HFFc6 (cell line): ENCODE results near the gene STRA8. TPM values are rescaled to one million over a fixed set of nuclear protein-coding genes. Genes with fewer than 3 reads are reported as not detected.

Experiments used
- DNase-seq: peaks from one replicate; pipeline ENCODE4 v3.0.0-alpha.2; 2018
- H3K27ac Mint-ChIP-seq: 2 replicates; pipeline ENCODE4 v1.8.0; 2020; ENCODE audit warnings: mild to moderate bottlenecking, mixed read lengths
- H3K27me3 Mint-ChIP-seq: 2 replicates; pipeline ENCODE4 v1.8.0; 2021; ENCODE audit warnings: mild to moderate bottlenecking, moderate library complexity, mixed read lengths; ENCODE audit not compliant: insufficient read depth
- H3K36me3 Mint-ChIP-seq: 2 replicates; pipeline ENCODE4 v1.8.0; 2021; ENCODE audit warnings: low read depth, mixed read lengths
- H3K4me1 Mint-ChIP-seq: 2 replicates; pipeline ENCODE4 v1.8.0; 2020; ENCODE audit warnings: low read depth, mixed read lengths
- H3K4me3 Mint-ChIP-seq: 2 replicates; pipeline ENCODE4 v1.8.0; 2020; ENCODE audit warnings: mild to moderate bottlenecking, moderate library complexity, mixed read lengths
- H3K9me3 Mint-ChIP-seq: 2 replicates; pipeline ENCODE4 v1.8.0; 2020; ENCODE audit warnings: mild to moderate bottlenecking, mixed read lengths
- CTCF ChIP-seq: fragments of 200-600 bp; sonication (generic); IDR thresholded peaks from 2 replicates; pipeline ENCODE4 v1.5.0; 2021; ENCODE audit warnings: antibody characterized with exemption, mild to moderate bottlenecking
- total RNA-seq, 6 experiments: library from RNA; stranded (reverse); fragmentation: NEBNext Ultra II Directional; extraction: Animal tissue kit (Norgen Biotek cat#: 25700); gene quantifications; 2 replicates in 1 of 6; 3 replicates in 5 of 6; pipeline ENCODE4 v1.2.3, GENCODE V29; 2021

The STRA8 gene
- total RNA-seq, 6 experiments from 2014 or later: not detected

- Mint-ChIP-seq H3K4me3 (no peak overlapping the region), H3K4me1 (no peaks in the 10 kb centered on the region), H3K27me3 (peaks cover 23% of the 10 kb centered on the region), H3K36me3 (no peaks in the 10 kb centered on the region), H3K27ac (no peak overlapping the region), H3K9me3 (no peaks in the 10 kb centered on the region)
- TF ChIP-seq CTCF: no peak
- no peak for DNase-seq
Measured at GRCh38 chr7:135247746-135248471, 14.3 kb downstream of the STRA8 start.

- DNase-seq: no peak
- Mint-ChIP-seq H3K4me1 (peaks cover 5% of the 10 kb centered on the region), H3K4me3 (no peak overlapping the region), H3K9me3 (no peaks in the 10 kb centered on the region), H3K27ac (no peak overlapping the region), H3K36me3 (no peaks in the 10 kb centered on the region), H3K27me3 (peaks cover 17% of the 10 kb centered on the region)
- no peak for TF ChIP-seq CTCF
Measured at GRCh38 chr7:135248546-135248945, 14.9 kb downstream of the STRA8 start.

GRCh38 chr7:135251496-135252391 is 18.1 kb downstream of the STRA8 start:
- Mint-ChIP-seq H3K9me3 (no peaks in the 10 kb centered on the region), H3K27me3 (peaks cover 3% of the 10 kb centered on the region), H3K4me1 (peaks cover 22% of the 10 kb centered on the region), H3K4me3 (no peak overlapping the region), H3K36me3 (no peaks in the 10 kb centered on the region), H3K27ac (no peak overlapping the region)
- DNase-seq: no peak
- no peak for TF ChIP-seq CTCF

GRCh38 chr7:135253851-135254771 is 20.5 kb downstream of the STRA8 start:
- H3K27ac Mint-ChIP-seq: peak overlapping the region; percentile 92
- H3K4me3 Mint-ChIP-seq: peak overlapping the region; percentile 78
- no peak for TF ChIP-seq CTCF
- H3K4me1 Mint-ChIP-seq: peaks cover 22% of the 10 kb centered on the region
- H3K36me3 Mint-ChIP-seq: no peaks in the 10 kb centered on the region
- DNase-seq: peak; percentile 57
- no peaks in the 10 kb centered on the region for H3K9me3 Mint-ChIP-seq
- peaks cover 5% of the 10 kb centered on the region for H3K27me3 Mint-ChIP-seq

- TF ChIP-seq CTCF: no peak
- Mint-ChIP-seq H3K4me1 (peaks cover 36% of the 10 kb centered on the region), H3K36me3 (no peaks in the 10 kb centered on the region), H3K4me3 (no peak overlapping the region), H3K27ac (no peak overlapping the region), H3K27me3 (peaks cover 6% of the 10 kb centered on the region), H3K9me3 (peaks cover 2% of the 10 kb centered on the region; the same call in 1 of the 2 replicates)
- DNase-seq: no peak
Measured at GRCh38 chr7:135257790-135258189, 24.2 kb downstream of the STRA8 start.
